Thyroid gland (tissue), 4 donors: ENCODE results near the gene DVL1. TPM values are rescaled to one million over a fixed set of nuclear protein-coding genes. Genes with fewer than 3 reads are reported as not detected.

Source experiments
- DNase-seq, 2 donors: peaks; one replicate each; pipeline ENCODE4 v3.0.0-alpha.2; 2019
- H3K27ac ChIP-seq, 3 donors: fragments of 200-600 bp; sonication (generic); 1 replicate in 2 of 3; 2 replicates in 1 of 3; pipeline ENCODE4 v1.5.1; 2016 to 2019; ENCODE audit warnings: mild to moderate bottlenecking in 1 of 3, moderate library complexity in 1 of 3
- H3K27me3 ChIP-seq: fragments of 200-600 bp; sonication (generic); one replicate; pipeline ENCODE4 v1.5.1; 2019
- H3K36me3 ChIP-seq, 2 donors: fragments of 200-600 bp; sonication (generic); one replicate each; pipeline ENCODE4 v1.5.1; 2016 to 2019
- H3K4me1 ChIP-seq, 2 donors: fragments of 200-600 bp; sonication (generic); one replicate each; pipeline ENCODE4 v1.5.1; 2017 to 2019
- H3K4me3 ChIP-seq, 3 donors: fragments of 200-600 bp; sonication (generic); replicated peaks in 1 of 3; 1 replicate in 2 of 3; 2 replicates in 1 of 3; pipeline ENCODE4 v1.5.1; 2016; ENCODE audit warnings: mild to moderate bottlenecking in 1 of 3
- H3K9me3 ChIP-seq: fragments of 200-600 bp; sonication (generic); one replicate; pipeline ENCODE4 v1.5.1; 2017
- POLR2A ChIP-seq, 2 donors: fragments of 450-650 bp; IDR thresholded peaks; one replicate each; pipeline ENCODE4 v1.6.1; 2017; ENCODE audit warnings: antibody characterized with exemption in 2 of 2, mild to moderate bottlenecking in 2 of 2, moderate library complexity in 1 of 2
- WGBS, 2 donors: methylation state at CpG; one replicate each; pipeline ENCODE4 v1.1.5; 2017; 5-methylcytosine and 5-hydroxymethylcytosine counted together
- intact Hi-C: fragments of 100-400 bp; cut with DNase I; formaldehyde crosslinking; loops from one replicate; pipeline ENCODE4 v1.15.1; 2023
- total RNA-seq, 4 donors: library from RNA; depleted of rRNA; stranded (reverse); fragments of >200 nt; gene quantifications; one replicate each; pipeline ENCODE4 v1.2.3, GENCODE V29; 2016
- TF ChIP-seq, protein P1 (sequence below), 6 experiments: fragments of 200-600 bp in 3 of 6; fragments of 450-650 bp in 3 of 6; sonication (generic) in 3 of 6; IDR thresholded peaks; one replicate each; pipeline ENCODE4 v1.5.1; 2016 to 2019; ENCODE audit warnings: antibody characterized with exemption in 6 of 6, mild to moderate bottlenecking in 2 of 6, inconsistent platforms in 1 of 6, moderate library complexity in 1 of 6

DVL1 gene
- total RNA-seq, 4 donors from 2014 or later = 46.6 to 79.4 (median 61.7) TPM

DNA sequence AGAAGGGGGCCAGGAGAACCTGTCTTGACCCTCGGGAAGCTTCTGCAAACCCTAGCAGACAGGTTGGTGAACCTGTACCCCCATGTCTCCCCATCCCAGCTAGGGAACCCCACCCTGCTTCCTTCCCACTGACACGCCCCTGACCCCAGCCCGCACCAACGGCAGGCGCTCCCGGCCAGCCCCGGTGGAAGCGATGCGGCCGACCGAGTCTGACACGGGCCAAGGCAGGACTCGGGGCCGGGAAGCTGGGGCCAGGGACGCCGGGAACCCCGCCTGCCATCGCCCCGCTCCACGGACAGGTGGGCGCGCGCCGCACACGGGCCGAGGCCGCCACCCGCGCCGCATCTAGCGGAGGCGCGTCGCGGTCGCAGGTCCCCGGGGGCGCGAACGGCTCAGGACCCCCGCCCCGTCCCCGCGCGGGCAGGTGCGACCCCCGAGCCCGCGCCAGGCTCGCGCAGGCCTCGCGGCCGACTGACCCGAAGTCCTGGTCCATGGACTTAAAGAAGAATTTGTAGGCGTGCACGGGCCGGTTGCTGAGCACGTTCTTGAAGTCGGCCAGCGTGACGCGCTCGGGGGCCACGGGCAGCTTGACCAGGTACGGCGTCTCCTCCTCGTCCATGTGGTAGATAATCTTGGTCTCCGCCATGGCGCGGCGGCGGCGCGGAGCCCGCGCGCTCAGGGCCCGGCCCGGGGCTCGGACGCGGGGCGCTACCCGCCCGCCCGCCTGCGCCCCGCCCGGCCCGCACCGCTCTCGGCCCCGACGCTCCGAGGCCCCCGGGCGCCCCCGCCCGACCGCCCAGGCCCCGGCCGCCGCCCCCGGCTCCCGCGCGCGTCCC is 580 bp downstream of the DVL1 start:
- peak overlapping the region; percentile 5 to 54 (median 51) for H3K27ac ChIP-seq
- peak; percentile 67 to 73 for DNase-seq
- intact Hi-C loops = no loop called here
- H3K9me3 ChIP-seq = no peaks in the 10 kb centered on the region
- no peak for TF ChIP-seq POLR2A (IDR thresholded peaks at IDR 0.05)
- TF ChIP-seq, protein P1, sequence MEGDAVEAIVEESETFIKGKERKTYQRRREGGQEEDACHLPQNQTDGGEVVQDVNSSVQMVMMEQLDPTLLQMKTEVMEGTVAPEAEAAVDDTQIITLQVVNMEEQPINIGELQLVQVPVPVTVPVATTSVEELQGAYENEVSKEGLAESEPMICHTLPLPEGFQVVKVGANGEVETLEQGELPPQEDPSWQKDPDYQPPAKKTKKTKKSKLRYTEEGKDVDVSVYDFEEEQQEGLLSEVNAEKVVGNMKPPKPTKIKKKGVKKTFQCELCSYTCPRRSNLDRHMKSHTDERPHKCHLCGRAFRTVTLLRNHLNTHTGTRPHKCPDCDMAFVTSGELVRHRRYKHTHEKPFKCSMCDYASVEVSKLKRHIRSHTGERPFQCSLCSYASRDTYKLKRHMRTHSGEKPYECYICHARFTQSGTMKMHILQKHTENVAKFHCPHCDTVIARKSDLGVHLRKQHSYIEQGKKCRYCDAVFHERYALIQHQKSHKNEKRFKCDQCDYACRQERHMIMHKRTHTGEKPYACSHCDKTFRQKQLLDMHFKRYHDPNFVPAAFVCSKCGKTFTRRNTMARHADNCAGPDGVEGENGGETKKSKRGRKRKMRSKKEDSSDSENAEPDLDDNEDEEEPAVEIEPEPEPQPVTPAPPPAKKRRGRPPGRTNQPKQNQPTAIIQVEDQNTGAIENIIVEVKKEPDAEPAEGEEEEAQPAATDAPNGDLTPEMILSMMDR (IDR thresholded peaks at IDR 0.05) = no peak
- WGBS, 2 donors = 3% methylated on average over 38 of the region's 109 CpGs; no CpG with 5 or more reads in 1 of the 2 donors
- H3K36me3 ChIP-seq = no peaks in the 10 kb centered on the region
- H3K4me1 ChIP-seq = peaks cover 32 to 55% of the 10 kb centered on the region in 2 donors
- H3K4me3 ChIP-seq = peak overlapping the region; percentile 38 to 57 (median 47)
- H3K27me3 ChIP-seq = no peaks in the 10 kb centered on the region

GRCh38 chr1:1347663-1348419 is 1.4 kb downstream of the DVL1 start:
- H3K4me3 ChIP-seq = peak overlapping the region in 2 of 3 donors; percentile 38 to 57
- H3K9me3 ChIP-seq = no peaks in the 10 kb centered on the region
- H3K27ac ChIP-seq = peak overlapping the region; percentile 5 to 54 (median 51)
- peak in 1 of 2 donors; percentile 33 for TF ChIP-seq POLR2A (IDR thresholded peaks at IDR 0.05)
- TF ChIP-seq, protein P1 (IDR thresholded peaks at IDR 0.05) = no peak
- no peaks in the 10 kb centered on the region for H3K27me3 ChIP-seq
- 18 to 31% methylated on average over 8 to 10 of the region's 26 CpGs for WGBS, 2 donors
- DNase-seq = peak; percentile 68 to 70
- peaks cover 32 to 49% of the 10 kb centered on the region in 2 donors for H3K4me1 ChIP-seq
- intact Hi-C loops = loop anchor here (2.0 kb wide), 1 partner anchor 21 kb away; no protein-coding TSS in a partner anchor
- no peaks in the 10 kb centered on the region for H3K36me3 ChIP-seq

DNA sequence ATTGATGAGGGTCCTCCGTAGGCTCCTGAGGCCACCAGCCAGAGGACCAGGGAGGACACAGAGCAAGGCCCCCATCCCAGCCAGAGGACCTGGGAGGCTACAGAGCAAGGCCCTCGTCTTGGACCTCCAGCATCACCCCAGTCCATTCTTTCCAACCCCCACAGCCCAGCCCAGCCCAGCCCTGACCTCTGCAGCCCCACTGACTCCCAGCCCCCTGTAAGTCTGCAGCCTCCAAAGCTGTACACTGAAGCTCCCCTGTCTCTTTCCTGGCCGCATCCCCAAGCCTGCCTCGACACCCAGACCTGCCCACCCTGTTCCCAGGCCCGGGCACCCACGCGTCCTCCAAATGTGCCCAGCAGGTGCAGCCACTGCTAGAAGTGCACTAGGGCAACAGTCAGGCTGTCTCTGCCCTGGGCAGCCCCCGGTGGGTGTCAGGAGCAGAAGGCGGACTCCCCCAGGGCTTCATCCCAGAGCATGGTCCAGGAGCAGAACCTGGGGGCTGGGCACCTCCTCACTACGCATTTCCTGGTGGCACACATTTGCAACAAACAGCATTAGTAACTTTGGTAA is 2.1 kb downstream of the DVL1 start:
- no peak overlapping the region for H3K4me3 ChIP-seq
- H3K4me1 ChIP-seq = peaks cover 32 to 49% of the 10 kb centered on the region in 2 donors
- DNase-seq = no peak
- TF ChIP-seq, protein P1 (IDR thresholded peaks at IDR 0.05) = no peak
- no peak for TF ChIP-seq POLR2A (IDR thresholded peaks at IDR 0.05)
- H3K27me3 ChIP-seq = no peaks in the 10 kb centered on the region
- peak overlapping the region in 2 of 3 donors; percentile 51 to 54 for H3K27ac ChIP-seq
- 73 to 83% methylated on average over 5 to 6 of the region's 10 CpGs for WGBS, 2 donors
- no peaks in the 10 kb centered on the region for H3K36me3 ChIP-seq
- no peaks in the 10 kb centered on the region for H3K9me3 ChIP-seq
- intact Hi-C loops = loop anchor here (2.0 kb wide), 1 partner anchor 20 kb away; no protein-coding TSS in a partner anchor

GRCh38 chr1:1346501-1346890 is 2.7 kb downstream of the DVL1 start:
- WGBS, 2 donors = 83 to 96% methylated on average over 7 to 10 of the region's 10 CpGs
- Histone ChIP-seq H3K9me3 (no peaks in the 10 kb centered on the region), H3K4me3 (no peak overlapping the region), H3K4me1 (peaks cover 30 to 44% of the 10 kb centered on the region in 2 donors), H3K27me3 (no peaks in the 10 kb centered on the region), H3K27ac (no peak overlapping the region), H3K36me3 (peaks cover 0 to 3% of the 10 kb centered on the region in 2 donors)
- DNase-seq = no peak
- intact Hi-C loops = loop anchor here (2.0 kb wide), 1 partner anchor 20 kb away; no protein-coding TSS in a partner anchor
- TF ChIP-seq, protein P1 (IDR thresholded peaks at IDR 0.05) = no peak
- no peak for TF ChIP-seq POLR2A (IDR thresholded peaks at IDR 0.05)
